GM12892 (cell line): ENCODE results near the gene SUSD1.

Experiments
- POLR2A ChIP-seq: IDR thresholded peaks from 2 replicates; pipeline ENCODE4 v1.6.1; 2011; ENCODE audit warnings: low read depth, low read length, control low read depth
- POLR2AphosphoS5 ChIP-seq: IDR thresholded peaks from 2 replicates; pipeline ENCODE4 v1.6.1; 2011; ENCODE audit warnings: low read depth, low read length, control low read depth
- TAF1 ChIP-seq: IDR thresholded peaks from 2 replicates; pipeline ENCODE4 v1.6.1; 2011; ENCODE audit warnings: low read depth, mild to moderate bottlenecking, control low read depth, low read length, borderline replicate concordance

GRCh38 chr9:112050544-112051475, 124.3 kb downstream of the SUSD1 start:
- no peak for TF ChIP-seq POLR2AphosphoS5
- no peak for TF ChIP-seq POLR2A
- no peak for TF ChIP-seq TAF1
